Measurements from ENCODE around the gene DDC.

- TF ChIP-seq CTCF (IDR thresholded peaks at IDR 0.05 in 2 of 3, conservative IDR thresholded peaks at IDR 0.05 in 1 of 3; ENCODE audit: borderline replicate concordance in 1 of 3, insufficient read depth in 1 of 3, low read depth in 2 of 3, low read length in 2 of 3) (no peak), ZNF274 (IDR thresholded peaks at IDR 0.05; ENCODE audit: low read depth, low read length) (no peak), EZH2phosphoT487 (IDR thresholded peaks at IDR 0.05; ENCODE audit: borderline replicate concordance) (no peak)
Measured at GRCh38 chr7:50591098-50591479, 25.9 kb upstream of the DDC start.

Measured in HCT116 (cell line).